HEK293 (cell line): ENCODE data around the gene ASNSD1.

Experiments
- CTCF ChIA-PET: fragments of 350-600 bp; formaldehyde crosslinking; extraction: SDS; loops from one replicate; lab custom pipeline; 2021; ENCODE audit warnings: antibody characterized with exemption; lab: Yijun Ruan, JAX
- POLR2A ChIA-PET: fragments of 300-600 bp; formaldehyde crosslinking; extraction: SDS; loops from one replicate; lab custom pipeline; 2020; ENCODE audit warnings: antibody characterized with exemption, inconsistent platforms; lab: Yijun Ruan, JAX
- H3K27ac ChIP-seq: fragments of 200-500 bp; sonication (Bioruptor generic); 2 replicates; pipeline ENCODE4 v1.5.1; 2014; ENCODE audit warnings: low read depth, low read length, control low read depth, inconsistent platforms; ENCODE audit errors: extremely low read depth
- H3K36me3 ChIP-seq, 2 experiments: fragments of 200-500 bp in 1 of 2; sonication (Bioruptor generic) in 1 of 2; 1 replicate in 1 of 2; 2 replicates in 1 of 2; pipeline ENCODE4 v1.5.1; 2014 to 2017; ENCODE audit warnings: inconsistent platforms in 2 of 2, low read length in 2 of 2; ENCODE audit not compliant: control insufficient read depth in 2 of 2, insufficient read depth in 1 of 2
- H3K4me1 ChIP-seq: fragments of 200-500 bp; sonication (Bioruptor generic); 2 replicates; pipeline ENCODE4 v1.5.1; 2014; ENCODE audit warnings: mild to moderate bottlenecking, low read length, inconsistent platforms; ENCODE audit not compliant: control insufficient read depth, insufficient read depth
- H3K4me3 ChIP-seq: 2 replicates; pipeline ENCODE4 v1.5.1; 2011; ENCODE audit warnings: low read depth, mild to moderate bottlenecking, control low read depth, low read length, moderate library complexity
- H3K9me3 ChIP-seq: fragments of 200-500 bp; sonication (Bioruptor generic); 2 replicates; pipeline ENCODE4 v1.5.1; 2014; ENCODE audit warnings: low read depth, low read length, inconsistent platforms; ENCODE audit not compliant: control insufficient read depth, insufficient read depth
- GFI1B ChIP-seq: fragments of 450-650 bp; formaldehyde crosslinking; IDR thresholded peaks from 2 replicates; pipeline ENCODE4 v1.5.1; 2016; ENCODE audit warnings: missing biosample characterization, missing genetic modification characterization
- IKZF3 ChIP-seq: fragments of 450-650 bp; IDR thresholded peaks from 2 replicates; pipeline ENCODE4 v1.5.0; 2018; ENCODE audit warnings: missing biosample characterization, mild to moderate bottlenecking, missing genetic modification characterization, moderate library complexity
- INSM2 ChIP-seq: fragments of 450-650 bp; formaldehyde crosslinking; IDR thresholded peaks from 2 replicates; pipeline ENCODE4 v1.5.1; 2016; ENCODE audit warnings: missing biosample characterization, missing genetic modification characterization
- KLF1 ChIP-seq: fragments of 450-650 bp; formaldehyde crosslinking; IDR thresholded peaks from 2 replicates; pipeline ENCODE4 v1.5.1; 2016; ENCODE audit warnings: missing biosample characterization, missing genetic modification characterization
- PRDM1 ChIP-seq: fragments of 450-650 bp; formaldehyde crosslinking; IDR thresholded peaks from 2 replicates; pipeline ENCODE4; 2016; ENCODE audit warnings: missing biosample characterization, missing genetic modification characterization
- PRDM6 ChIP-seq: fragments of 450-650 bp; formaldehyde crosslinking; IDR thresholded peaks from 2 replicates; pipeline ENCODE4 v1.5.1; 2017; ENCODE audit warnings: missing biosample characterization, missing genetic modification characterization
- ZBTB20 ChIP-seq: fragments of 450-650 bp; formaldehyde crosslinking; IDR thresholded peaks from 2 replicates; pipeline ENCODE4 v1.5.1; 2016; ENCODE audit warnings: missing biosample characterization, missing genetic modification characterization
- ZBTB26 ChIP-seq: fragments of 450-650 bp; formaldehyde crosslinking; optimal IDR thresholded peaks from 2 replicates; pipeline ENCODE3; 2016; ENCODE audit warnings: missing biosample characterization, mild to moderate bottlenecking, missing genetic modification characterization
- ZBTB44 ChIP-seq: fragments of 450-650 bp; IDR thresholded peaks from 2 replicates; pipeline ENCODE4 v1.5.1; 2018; ENCODE audit warnings: missing biosample characterization, mild to moderate bottlenecking, missing genetic modification characterization
- ZEB2 ChIP-seq: fragments of 450-650 bp; formaldehyde crosslinking; IDR thresholded peaks from 2 replicates; pipeline ENCODE4 v1.5.1; 2016; ENCODE audit warnings: missing biosample characterization, missing genetic modification characterization
- ZNF335 ChIP-seq: fragments of 450-650 bp; formaldehyde crosslinking; conservative IDR thresholded peaks from 2 replicates; pipeline ENCODE4 v1.5.1; 2016; ENCODE audit warnings: missing biosample characterization, missing genetic modification characterization
- ZNF366 ChIP-seq: fragments of 450-650 bp; formaldehyde crosslinking; conservative IDR thresholded peaks from 2 replicates; pipeline ENCODE4 v1.5.1; 2016; ENCODE audit warnings: missing biosample characterization, missing genetic modification characterization
- ZNF37A ChIP-seq: fragments of 450-650 bp; IDR thresholded peaks from 2 replicates; pipeline ENCODE4 v1.5.1; 2018; ENCODE audit warnings: missing biosample characterization, missing genetic modification characterization
- ZNF473 ChIP-seq: fragments of 450-650 bp; formaldehyde crosslinking; IDR thresholded peaks from 2 replicates; pipeline ENCODE4 v1.5.1; 2017; ENCODE audit warnings: missing biosample characterization, missing genetic modification characterization
- ZNF48 ChIP-seq: fragments of 450-650 bp; formaldehyde crosslinking; IDR thresholded peaks from 2 replicates; pipeline ENCODE4 v1.5.1; 2016; ENCODE audit warnings: missing biosample characterization, missing genetic modification characterization
- ZNF510 ChIP-seq: fragments of 450-650 bp; formaldehyde crosslinking; IDR thresholded peaks from 2 replicates; pipeline ENCODE4 v1.5.1; 2018; ENCODE audit warnings: mild to moderate bottlenecking, missing genetic modification characterization, missing biosample characterization; ENCODE audit not compliant: insufficient replicate concordance
- ZNF626 ChIP-seq: fragments of 450-650 bp; sonication (Bioruptor Pico); formaldehyde crosslinking; IDR thresholded peaks from 2 replicates; pipeline ENCODE4 v1.5.1; 2018; ENCODE audit warnings: missing biosample characterization, missing genetic modification characterization, inconsistent platforms
- ZNF677 ChIP-seq: fragments of 450-650 bp; IDR thresholded peaks from 2 replicates; pipeline ENCODE4 v1.5.0; 2018; ENCODE audit warnings: missing biosample characterization, mild to moderate bottlenecking, missing genetic modification characterization, moderate library complexity
- ZNF701 ChIP-seq: fragments of 450-650 bp; formaldehyde crosslinking; IDR thresholded peaks from 2 replicates; pipeline ENCODE4 v1.5.1; 2016; ENCODE audit warnings: missing biosample characterization, missing genetic modification characterization
- ZNF785 ChIP-seq: fragments of 450-650 bp; formaldehyde crosslinking; IDR thresholded peaks from 2 replicates; pipeline ENCODE4 v1.5.1; 2016; ENCODE audit warnings: missing biosample characterization, missing genetic modification characterization

Gene ASNSD1

GRCh38 chr2:189661148-189661956 lies at the start of gene ASNSD1 (continued):
- peak; percentile 31; the same call in 1 of the 2 replicates for TF ChIP-seq ZBTB44 (tag by site-specific recombination)
- TF ChIP-seq ZBTB20 (tag by site-specific recombination): no peak
- TF ChIP-seq ZBTB26 (tag by site-specific recombination): peak; percentile 69

GRCh38 chr2:189613077-189613636 lies 48.1 kb upstream of the ASNSD1 start:
- Histone ChIP-seq H3K4me3 (no peak overlapping the region), H3K36me3 (no peaks in the 10 kb centered on the region), H3K27ac (no peak overlapping the region), H3K9me3 (no peaks in the 10 kb centered on the region), H3K4me1 (peaks cover 17% of the 10 kb centered on the region)
- POLR2A ChIA-PET: interaction anchor here (0.9 kb wide), 1 partner anchor 33 kb away, joined by 3 read pairs; the partner anchor contains the start of gene SLC40A1
- CTCF ChIA-PET: interaction anchor here (0.5 to 0.7 kb wide), 3 partner anchors 16 to 82 kb away, joined by 3 read pairs; no protein-coding TSS in a partner anchor
- TF ChIP-seq ZNF626 (tag by site-specific recombination): no peak
- TF ChIP-seq ZNF335 (tag by site-specific recombination): peak; percentile 34
- TF ChIP-seq ZNF37A: no peak
- no peak for TF ChIP-seq ZNF785 (tag by site-specific recombination)
- TF ChIP-seq INSM2 (tag by site-specific recombination): no peak
- 0 out of 2 replicates have a peak, but pooled peaks have one; percentile 10 for TF ChIP-seq IKZF3
- TF ChIP-seq ZBTB44 (tag by site-specific recombination): no peak
- TF ChIP-seq ZNF677 (tag by site-specific recombination): no peak
- TF ChIP-seq ZNF366: peak; percentile 52; the same call in 1 of the 2 replicates
- TF ChIP-seq ZNF701 (tag by site-specific recombination): no peak

- no peak overlapping the region for H3K4me3 ChIP-seq
- no peaks in the 10 kb centered on the region for H3K9me3 ChIP-seq
- no peaks in the 10 kb centered on the region for H3K36me3 ChIP-seq
- H3K27ac ChIP-seq: no peak overlapping the region
- POLR2A ChIA-PET: no interaction called here
- H3K4me1 ChIP-seq: peaks cover 16% of the 10 kb centered on the region
- CTCF ChIA-PET: interaction anchor here (0.5 kb wide), 1 partner anchor 16 kb away, joined by 3 read pairs; no protein-coding TSS in a partner anchor
- TF ChIP-seq GFI1B (tag by site-specific recombination) (no peak), ZNF510 (tag by site-specific recombination) (no peak), ZNF473 (tag by site-specific recombination) (no peak), ZBTB44 (tag by site-specific recombination) (no peak), KLF1 (tag by site-specific recombination) (no peak), PRDM1 (tag by site-specific recombination) (peak; percentile 64; the same call in 1 of the 2 replicates), ZEB2 (tag by site-specific recombination) (no peak), ZNF48 (tag by site-specific recombination) (no peak), PRDM6 (tag by site-specific recombination) (peak; percentile 46), ZNF335 (tag by site-specific recombination) (peak; percentile 28; the same call in 1 of the 2 replicates)
Measured at GRCh38 chr2:189613650-189614420, 47.4 kb upstream of the ASNSD1 start.
